Ishikawa (cell line): ENCODE data around the gene RBM10.

Source experiments
- CEBPB ChIP-seq: IDR thresholded peaks from 2 replicates; pipeline ENCODE4 v1.6.1; 2012
- CREB1 ChIP-seq: IDR thresholded peaks from 2 replicates; pipeline ENCODE4 v1.6.1; 2012; ENCODE audit warnings: low read depth
- EGR1 ChIP-seq: IDR thresholded peaks from 2 replicates; pipeline ENCODE4 v1.6.1; 2012
- EP300 ChIP-seq: IDR thresholded peaks from 2 replicates; pipeline ENCODE4 v1.6.1; 2012; ENCODE audit warnings: borderline replicate concordance
- NFIC ChIP-seq: IDR thresholded peaks from 2 replicates; pipeline ENCODE4 v1.6.1; 2012
- RAD21 ChIP-seq: IDR thresholded peaks from 2 replicates; pipeline ENCODE4 v1.6.1; 2012; ENCODE audit warnings: low read depth
- TAF1 ChIP-seq: IDR thresholded peaks from 2 replicates; pipeline ENCODE4 v1.6.1; 2012; ENCODE audit warnings: low read depth, mild to moderate bottlenecking
- TCF12 ChIP-seq: IDR thresholded peaks from 2 replicates; pipeline ENCODE4 v1.6.1; 2012; ENCODE audit warnings: low read depth
- YY1 ChIP-seq: IDR thresholded peaks from 2 replicates; pipeline ENCODE4 v1.6.1; 2012; ENCODE audit warnings: low read depth
- TF ChIP-seq, protein P1 (sequence below): IDR thresholded peaks from 2 replicates; pipeline ENCODE4 v1.6.1; 2012; ENCODE audit warnings: low read depth, mild to moderate bottlenecking
- TF ChIP-seq, protein P2 (sequence below): IDR thresholded peaks from 2 replicates; pipeline ENCODE4 v1.6.1; 2012
- TF ChIP-seq, protein P3 (sequence below): IDR thresholded peaks from 2 replicates; pipeline ENCODE4 v1.6.1; 2012

DNA sequence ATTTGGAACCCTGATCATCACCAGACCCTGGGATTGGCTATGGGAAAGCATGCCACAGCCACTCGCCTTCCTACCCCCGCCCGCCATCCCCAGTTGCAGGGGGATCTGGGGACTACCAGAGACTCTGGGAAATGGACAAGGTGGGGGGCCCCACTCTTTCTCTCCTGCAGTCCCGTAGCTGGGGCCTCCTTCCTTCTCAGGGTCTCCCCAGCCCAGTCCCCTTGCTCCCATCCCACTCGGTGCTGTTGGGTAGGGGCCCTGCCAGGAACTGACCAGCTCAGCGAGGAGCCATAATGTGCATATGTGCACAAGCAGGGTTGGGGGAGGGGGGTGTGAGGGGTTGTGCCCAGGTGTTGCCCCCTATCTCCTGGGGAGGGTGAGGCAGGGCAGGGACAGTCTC lies 84.4 kb downstream of the RBM10 start:
- TF ChIP-seq CREB1, result no peak
- TF ChIP-seq EP300, result no peak
- TF ChIP-seq CEBPB, result no peak
- TF ChIP-seq EGR1, result no peak
- no peak for TF ChIP-seq RAD21
- no peak for TF ChIP-seq YY1
- TF ChIP-seq, protein P1, sequence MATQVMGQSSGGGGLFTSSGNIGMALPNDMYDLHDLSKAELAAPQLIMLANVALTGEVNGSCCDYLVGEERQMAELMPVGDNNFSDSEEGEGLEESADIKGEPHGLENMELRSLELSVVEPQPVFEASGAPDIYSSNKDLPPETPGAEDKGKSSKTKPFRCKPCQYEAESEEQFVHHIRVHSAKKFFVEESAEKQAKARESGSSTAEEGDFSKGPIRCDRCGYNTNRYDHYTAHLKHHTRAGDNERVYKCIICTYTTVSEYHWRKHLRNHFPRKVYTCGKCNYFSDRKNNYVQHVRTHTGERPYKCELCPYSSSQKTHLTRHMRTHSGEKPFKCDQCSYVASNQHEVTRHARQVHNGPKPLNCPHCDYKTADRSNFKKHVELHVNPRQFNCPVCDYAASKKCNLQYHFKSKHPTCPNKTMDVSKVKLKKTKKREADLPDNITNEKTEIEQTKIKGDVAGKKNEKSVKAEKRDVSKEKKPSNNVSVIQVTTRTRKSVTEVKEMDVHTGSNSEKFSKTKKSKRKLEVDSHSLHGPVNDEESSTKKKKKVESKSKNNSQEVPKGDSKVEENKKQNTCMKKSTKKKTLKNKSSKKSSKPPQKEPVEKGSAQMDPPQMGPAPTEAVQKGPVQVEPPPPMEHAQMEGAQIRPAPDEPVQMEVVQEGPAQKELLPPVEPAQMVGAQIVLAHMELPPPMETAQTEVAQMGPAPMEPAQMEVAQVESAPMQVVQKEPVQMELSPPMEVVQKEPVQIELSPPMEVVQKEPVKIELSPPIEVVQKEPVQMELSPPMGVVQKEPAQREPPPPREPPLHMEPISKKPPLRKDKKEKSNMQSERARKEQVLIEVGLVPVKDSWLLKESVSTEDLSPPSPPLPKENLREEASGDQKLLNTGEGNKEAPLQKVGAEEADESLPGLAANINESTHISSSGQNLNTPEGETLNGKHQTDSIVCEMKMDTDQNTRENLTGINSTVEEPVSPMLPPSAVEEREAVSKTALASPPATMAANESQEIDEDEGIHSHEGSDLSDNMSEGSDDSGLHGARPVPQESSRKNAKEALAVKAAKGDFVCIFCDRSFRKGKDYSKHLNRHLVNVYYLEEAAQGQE, result no peak
- TF ChIP-seq, protein P2, sequence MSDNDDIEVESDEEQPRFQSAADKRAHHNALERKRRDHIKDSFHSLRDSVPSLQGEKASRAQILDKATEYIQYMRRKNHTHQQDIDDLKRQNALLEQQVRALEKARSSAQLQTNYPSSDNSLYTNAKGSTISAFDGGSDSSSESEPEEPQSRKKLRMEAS, result no peak
- TF ChIP-seq NFIC, result no peak
- TF ChIP-seq, protein P3, sequence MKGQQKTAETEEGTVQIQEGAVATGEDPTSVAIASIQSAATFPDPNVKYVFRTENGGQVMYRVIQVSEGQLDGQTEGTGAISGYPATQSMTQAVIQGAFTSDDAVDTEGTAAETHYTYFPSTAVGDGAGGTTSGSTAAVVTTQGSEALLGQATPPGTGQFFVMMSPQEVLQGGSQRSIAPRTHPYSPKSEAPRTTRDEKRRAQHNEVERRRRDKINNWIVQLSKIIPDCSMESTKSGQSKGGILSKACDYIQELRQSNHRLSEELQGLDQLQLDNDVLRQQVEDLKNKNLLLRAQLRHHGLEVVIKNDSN, result no peak
- TF ChIP-seq TAF1, result no peak
- no peak for TF ChIP-seq TCF12
